Ovary (tissue), 9 donors: Measurements from ENCODE around the gene RNF152. TPM values are rescaled to one million over a fixed set of nuclear protein-coding genes. Genes with fewer than 3 reads are reported as not detected.

Source experiments
- DNase-seq, 5 donors: peaks; one replicate each; pipeline ENCODE4 v3.0.0-alpha.2; 2019 to 2020
- H3K27ac ChIP-seq, 2 donors: fragments of 200-600 bp; one replicate each; pipeline versions ENCODE4 v1.5.1 to v1.8.0; 2019 to 2022
- H3K27me3 ChIP-seq: fragments of 200-600 bp; one replicate; pipeline ENCODE4 v1.8.0; 2022
- H3K36me3 ChIP-seq: fragments of 200-600 bp; sonication (generic); one replicate; pipeline ENCODE4 v1.5.1; 2019
- H3K4me1 ChIP-seq: one replicate; pipeline ENCODE4 v1.8.1; 2013; ENCODE audit warnings: mild to moderate bottlenecking, moderate library complexity; ENCODE audit not compliant: insufficient read depth
- H3K4me3 ChIP-seq: fragments of 200-600 bp; sonication (generic); one replicate; pipeline ENCODE4 v1.5.1; 2017
- H3K9me3 ChIP-seq, 2 donors: fragments of 200-600 bp in 1 of 2; sonication (generic) in 1 of 2; one replicate each; pipeline versions ENCODE4 v1.5.1 to v1.8.1; 2013 to 2019; ENCODE audit warnings: mild to moderate bottlenecking in 1 of 2, moderate library complexity in 1 of 2
- EP300 ChIP-seq: sonication (generic); formaldehyde crosslinking; IDR thresholded peaks from one replicate; pipeline ENCODE4 v1.6.1; 2017; ENCODE audit warnings: antibody characterized with exemption
- POLR2A ChIP-seq: fragments of 450-650 bp; IDR thresholded peaks from one replicate; pipeline ENCODE4 v1.6.1; 2017; ENCODE audit warnings: antibody characterized with exemption, mild to moderate bottlenecking, moderate library complexity
- WGBS, 3 donors: extraction: QIAGEN DNeasy Blood & Tissue Kit in 1 of 3; methylation state at CpG; one replicate each; pipeline versions ENCODE4 v1.1.5 to v1.1.7; 2013 to 2017; 5-methylcytosine and 5-hydroxymethylcytosine counted together
- intact Hi-C, 4 donors: fragments of 100-400 bp; cut with DNase I; formaldehyde crosslinking; loops; one replicate each; pipeline versions ENCODE4 v1.11.0 to v1.15.1; 2022 to 2023
- polyA plus RNA-seq, 2 donors: library from polyadenylated mRNA; stranded (reverse); fragments of 200-250 nt in 1 of 2; fragments of 350-450 nt in 1 of 2; fragmentation: Illumina TruSeq in 1 of 2; extraction: RNeasy Lipid Tissue Mini Kit (QIAGEN cat#74804) in 1 of 2; gene quantifications; one replicate each; pipeline ENCODE4 v1.2.3, GENCODE V29; 2013 to 2014
- total RNA-seq, 7 donors: library from RNA; depleted of rRNA in 2 of 7; stranded (reverse); fragments of >200 nt in 2 of 7; fragmentation: NEBNext Ultra II Directional in 3 of 7; extraction: Animal tissue kit (Norgen Biotek cat#: 25700) in 3 of 7; gene quantifications; one replicate each; pipeline versions ENCODE4 v1.1.0 to v1.2.4, GENCODE V29; 2016 to 2023
- TF ChIP-seq, protein P1 (sequence below), 3 donors: fragments of 450-650 bp in 2 of 3; fragments of 200-600 bp in 1 of 3; IDR thresholded peaks; one replicate each; pipeline versions ENCODE4 v1.5.1 to v1.8.0; 2016 to 2022; ENCODE audit warnings: antibody characterized with exemption in 3 of 3, mild to moderate bottlenecking in 1 of 3
- donor health status: DM: no; HTN: no; CAD: no; lungs with moderate emphysema.
- donor health status: DM: no; HTN: no; CAD: no.
- donor health status: Bipolar disorder and iron deficiency.
- donor health status: DM: yes; HTN: yes; CAD: no.
- donor health status: DM: no; HTN: no; CAD: no.
- donor health status: DM: yes; HTN: yes; CAD: no.

The RNF152 gene
- total and polyA plus RNA-seq, 9 donors: 2.6 to 31.6 (median 7.2) TPM

DNA sequence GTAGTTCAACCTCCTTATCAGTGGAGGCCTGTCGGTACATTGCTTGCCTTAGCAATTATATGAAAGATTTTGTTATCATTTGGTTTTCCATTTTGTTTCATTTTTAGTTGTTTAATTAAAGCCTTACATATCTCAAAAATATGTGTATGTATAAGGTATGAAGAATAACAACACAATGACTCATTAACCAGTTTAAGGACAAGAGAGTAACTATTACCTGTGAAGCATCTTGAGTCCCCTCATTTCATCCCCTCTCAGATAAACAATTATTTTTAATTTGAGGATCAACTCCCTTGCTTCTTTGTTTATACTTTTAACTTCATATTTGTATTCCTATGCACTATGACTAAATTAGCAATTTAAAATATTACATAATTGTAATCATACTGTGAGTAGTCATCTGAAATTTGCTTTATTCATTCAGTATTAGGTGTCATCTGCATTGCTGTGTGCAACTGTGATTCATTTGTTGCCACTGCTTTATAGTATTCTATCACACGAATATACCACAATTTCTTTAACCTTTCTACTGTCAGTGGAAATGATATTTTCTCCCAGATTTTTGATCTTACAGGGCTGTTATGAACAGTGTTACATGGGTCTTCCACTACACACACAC is 126.4 kb downstream of the RNF152 start:
- peaks cover 2% of the 10 kb centered on the region for H3K4me1 ChIP-seq
- DNase-seq: no peak
- no peak overlapping the region for H3K27ac ChIP-seq
- intact Hi-C loops: no loop called here
- TF ChIP-seq POLR2A: no peak
- TF ChIP-seq, protein P1, sequence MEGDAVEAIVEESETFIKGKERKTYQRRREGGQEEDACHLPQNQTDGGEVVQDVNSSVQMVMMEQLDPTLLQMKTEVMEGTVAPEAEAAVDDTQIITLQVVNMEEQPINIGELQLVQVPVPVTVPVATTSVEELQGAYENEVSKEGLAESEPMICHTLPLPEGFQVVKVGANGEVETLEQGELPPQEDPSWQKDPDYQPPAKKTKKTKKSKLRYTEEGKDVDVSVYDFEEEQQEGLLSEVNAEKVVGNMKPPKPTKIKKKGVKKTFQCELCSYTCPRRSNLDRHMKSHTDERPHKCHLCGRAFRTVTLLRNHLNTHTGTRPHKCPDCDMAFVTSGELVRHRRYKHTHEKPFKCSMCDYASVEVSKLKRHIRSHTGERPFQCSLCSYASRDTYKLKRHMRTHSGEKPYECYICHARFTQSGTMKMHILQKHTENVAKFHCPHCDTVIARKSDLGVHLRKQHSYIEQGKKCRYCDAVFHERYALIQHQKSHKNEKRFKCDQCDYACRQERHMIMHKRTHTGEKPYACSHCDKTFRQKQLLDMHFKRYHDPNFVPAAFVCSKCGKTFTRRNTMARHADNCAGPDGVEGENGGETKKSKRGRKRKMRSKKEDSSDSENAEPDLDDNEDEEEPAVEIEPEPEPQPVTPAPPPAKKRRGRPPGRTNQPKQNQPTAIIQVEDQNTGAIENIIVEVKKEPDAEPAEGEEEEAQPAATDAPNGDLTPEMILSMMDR (IDR thresholded peaks at IDR 0.05): no peak
- TF ChIP-seq EP300: no peak
- H3K27me3 ChIP-seq: no peaks in the 10 kb centered on the region
- no peaks in the 10 kb centered on the region for H3K36me3 ChIP-seq
- WGBS, 3 donors: 72 to 82% (median 80%) methylated on average over 2 of the region's 2 CpGs
- no peak overlapping the region for H3K4me3 ChIP-seq
- H3K9me3 ChIP-seq: no peaks in the 10 kb centered on the region

DNA sequence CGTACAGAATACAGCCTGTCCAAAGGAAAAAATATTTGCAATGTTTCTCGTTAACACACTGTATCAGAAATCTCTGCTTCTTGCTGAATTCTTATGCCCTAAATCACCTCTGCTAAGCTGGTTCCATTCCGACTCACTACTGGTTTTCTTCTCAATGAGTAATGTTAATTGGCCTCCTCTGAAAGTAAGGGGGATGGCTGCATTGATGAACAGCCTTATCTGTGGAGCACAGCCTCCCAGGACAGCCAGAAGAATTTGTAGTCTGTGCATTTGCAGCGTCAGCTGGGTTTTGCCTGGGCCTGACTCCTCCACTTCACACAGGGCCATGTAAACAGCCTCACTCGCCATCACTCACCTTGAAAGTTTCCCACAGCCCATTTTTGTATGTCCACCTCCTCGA is 127.7 kb downstream of the RNF152 start:
- TF ChIP-seq EP300 (no peak), POLR2A (no peak)
- TF ChIP-seq, protein P1 (IDR thresholded peaks at IDR 0.05): no peak
- Histone ChIP-seq H3K27me3 (no peaks in the 10 kb centered on the region), H3K9me3 (no peaks in the 10 kb centered on the region), H3K36me3 (no peaks in the 10 kb centered on the region), H3K4me1 (peaks cover 2% of the 10 kb centered on the region), H3K27ac (no peak overlapping the region), H3K4me3 (no peak overlapping the region)
- DNase-seq: no peak
- 14 to 30% (median 20%) methylated on average over 6 of the region's 6 CpGs for WGBS, 3 donors
- intact Hi-C loops: no loop called here

DNA sequence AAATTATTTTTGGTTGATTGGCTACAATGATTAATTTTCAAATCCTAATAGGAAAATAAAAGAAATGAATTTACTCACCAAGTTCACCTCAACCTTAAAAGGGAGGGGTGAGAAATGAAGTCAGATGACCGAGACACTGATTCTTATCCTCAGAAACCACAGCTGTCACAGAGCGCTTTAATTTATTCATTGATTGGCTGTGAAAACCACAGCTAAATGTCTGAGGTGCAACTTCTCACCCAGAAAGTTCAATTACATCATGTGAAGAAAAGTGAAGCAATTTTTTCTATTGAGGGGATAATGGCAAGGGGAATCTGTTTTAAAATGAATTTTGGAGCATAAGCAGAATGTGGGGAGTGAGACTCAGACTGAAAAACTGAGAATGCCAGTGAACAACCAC is 128.4 kb downstream of the RNF152 start:
- intact Hi-C loops: no loop called here
- no peak overlapping the region for H3K4me3 ChIP-seq
- no peaks in the 10 kb centered on the region for H3K9me3 ChIP-seq
- H3K27ac ChIP-seq: no peak overlapping the region
- DNase-seq: no peak
- no peak for TF ChIP-seq POLR2A
- no peak for TF ChIP-seq EP300
- TF ChIP-seq, protein P1 (IDR thresholded peaks at IDR 0.05): no peak
- H3K4me1 ChIP-seq: peaks cover 2% of the 10 kb centered on the region
- 86 to 94% (median 86%) methylated on average over 2 of the region's 2 CpGs for whole genome bisulfite sequencing, 3 donors
- H3K27me3 ChIP-seq: no peaks in the 10 kb centered on the region
- H3K36me3 ChIP-seq: no peaks in the 10 kb centered on the region

DNA sequence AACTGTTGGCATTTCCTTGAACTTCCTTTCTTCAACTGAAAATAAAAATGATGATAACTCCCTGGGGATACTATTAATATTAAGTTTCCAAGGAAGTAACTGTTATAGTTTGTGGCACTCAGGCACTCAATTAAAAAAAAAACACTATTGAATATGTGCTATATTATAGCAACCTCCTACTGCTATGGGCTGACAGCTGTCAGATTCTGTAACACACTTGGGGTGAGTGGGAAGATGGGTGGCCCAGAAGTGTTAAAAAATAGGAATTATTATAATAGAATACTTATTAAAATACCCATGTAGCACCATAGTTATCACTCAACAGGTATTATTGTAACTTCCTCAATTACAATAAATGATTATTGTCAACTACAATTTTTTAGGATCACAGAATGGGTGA is 130.9 kb downstream of the RNF152 start:
- Histone ChIP-seq H3K4me1 (peaks cover 2% of the 10 kb centered on the region), H3K4me3 (no peak overlapping the region), H3K27me3 (no peaks in the 10 kb centered on the region), H3K9me3 (no peaks in the 10 kb centered on the region), H3K27ac (no peak overlapping the region), H3K36me3 (no peaks in the 10 kb centered on the region)
- intact Hi-C loops: no loop called here
- TF ChIP-seq EP300 (no peak), POLR2A (no peak)
- TF ChIP-seq, protein P1 (IDR thresholded peaks at IDR 0.05): no peak
- DNase-seq: no peak
